Measurements from ENCODE around the gene FLOT1. TPM values are rescaled to one million over a fixed set of nuclear protein-coding genes. Genes with fewer than 3 reads are reported as not detected.

FLOT1 gene
- total and polyA plus RNA-seq, 2 of the 13 experiments (the other 11 are each of a cell fraction or from before 2014, with no cell fraction given), result 82.3 to 130 TPM

GRCh38 chr6:30781743-30782424, 39.4 kb upstream of the FLOT1 start (continued):
- TF ChIP-seq ZNF230 (CRISPR knock-in tag; IDR thresholded peaks at IDR 0.05) (no peak), ZNF7 (CRISPR knock-in tag; IDR thresholded peaks at IDR 0.05) (peak; percentile 20; the same call in 1 of the 2 replicates), NR2F6 (IDR thresholded peaks at IDR 0.05) (peak; percentile 47), NR2F6 (CRISPR knock-in tag; IDR thresholded peaks at IDR 0.05) (peak; percentile 87), ZMYM2 (CRISPR knock-in tag; IDR thresholded peaks at IDR 0.05) (peak; percentile 86), ZSCAN25 (CRISPR knock-in tag; IDR thresholded peaks at IDR 0.05) (peak; percentile 77; the same call in 1 of the 2 replicates), RNF219 (CRISPR knock-in tag; IDR thresholded peaks at IDR 0.05) (peak; percentile 99), PRDM4 (CRISPR knock-in tag; IDR thresholded peaks at IDR 0.05; ENCODE audit: borderline replicate concordance) (peak; percentile 34; the same call in 1 of the 2 replicates), ZNF619 (CRISPR knock-in tag; IDR thresholded peaks at IDR 0.05) (0 out of 2 replicates have a peak, but pooled peaks have one; percentile 73), FOSL1 (CRISPR knock-in tag; IDR thresholded peaks at IDR 0.05; ENCODE audit: borderline replicate concordance) (peak; percentile 68; the same call in 1 of the 2 replicates), HHEX (CRISPR knock-in tag; IDR thresholded peaks at IDR 0.05) (peak; percentile 65), AHR (CRISPR knock-in tag; IDR thresholded peaks at IDR 0.05) (peak; percentile 88), ZNF546 (CRISPR knock-in tag; conservative IDR thresholded peaks at IDR 0.05) (peak; percentile 81; the same call in 1 of the 2 replicates), ZNF3 (CRISPR knock-in tag; IDR thresholded peaks at IDR 0.05) (peak; percentile 81), ELF1 (CRISPR knock-in tag; IDR thresholded peaks at IDR 0.05) (peak; percentile 97), BRD4 (CRISPR knock-in tag; IDR thresholded peaks at IDR 0.05) (peak; percentile 93; the same call in 1 of the 2 replicates), ATF6 (CRISPR knock-in tag; conservative IDR thresholded peaks at IDR 0.05) (0 out of 2 replicates have a peak, but pooled peaks have one; percentile 79), HMGXB3 (CRISPR knock-in tag; IDR thresholded peaks at IDR 0.05; ENCODE audit: borderline replicate concordance) (peak; percentile 87), ZNF713 (CRISPR knock-in tag; IDR thresholded peaks at IDR 0.05) (0 out of 2 replicates have a peak, but pooled peaks have one; percentile 37)
